GM21381 (cell line): Measurements from ENCODE around the gene NAALADL1.
"Not testable (repeated sequence)": the region's sequence is repeated elsewhere in the genome, so short reads cannot be mapped to it uniquely, and the experiment has no call there.

Experiments used
- ATAC-seq: cut with Tn5 transposase; IDR thresholded peaks from one replicate; pipeline ENCODE4 v1.9.1; 2021; ENCODE audit warnings: mild to moderate bottlenecking, moderate library complexity; ENCODE audit not compliant: unreplicated experiment

The NAALADL1 gene

DNA sequence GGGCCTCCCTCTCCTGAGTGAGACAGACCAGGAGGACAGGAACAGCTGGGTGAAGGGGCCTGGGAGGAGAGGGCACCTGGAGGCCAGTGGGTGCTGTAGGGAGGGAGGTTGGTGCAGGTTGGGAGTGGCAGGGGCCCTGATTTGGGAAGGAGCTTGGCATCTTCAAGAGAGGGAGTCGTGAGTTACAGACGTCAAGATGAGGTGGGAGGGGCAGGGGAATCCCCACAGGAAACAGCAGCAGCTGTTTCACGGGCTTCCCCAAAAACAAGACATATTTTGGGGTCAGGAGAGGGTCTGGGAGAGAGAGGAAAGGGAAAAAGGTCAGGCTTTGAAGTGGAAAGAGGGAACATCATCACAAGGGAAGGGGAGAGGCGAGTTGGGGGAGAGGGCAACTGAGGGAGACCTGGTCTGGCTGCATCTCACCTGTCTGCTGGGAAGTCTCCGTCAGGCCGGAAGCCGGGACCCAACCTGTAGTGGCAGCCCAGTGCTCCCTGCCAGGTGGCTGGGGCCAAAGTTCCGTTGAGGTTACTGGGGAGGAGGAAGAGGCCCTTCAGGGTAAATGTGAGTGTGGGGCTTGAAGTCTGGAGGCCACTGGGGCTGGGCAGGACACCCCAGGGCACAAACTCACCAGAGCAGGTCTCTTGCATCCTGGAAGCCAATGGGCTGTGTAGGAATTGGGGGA is 4.4 kb downstream of the NAALADL1 start:
- ATAC-seq = no peak

DNA sequence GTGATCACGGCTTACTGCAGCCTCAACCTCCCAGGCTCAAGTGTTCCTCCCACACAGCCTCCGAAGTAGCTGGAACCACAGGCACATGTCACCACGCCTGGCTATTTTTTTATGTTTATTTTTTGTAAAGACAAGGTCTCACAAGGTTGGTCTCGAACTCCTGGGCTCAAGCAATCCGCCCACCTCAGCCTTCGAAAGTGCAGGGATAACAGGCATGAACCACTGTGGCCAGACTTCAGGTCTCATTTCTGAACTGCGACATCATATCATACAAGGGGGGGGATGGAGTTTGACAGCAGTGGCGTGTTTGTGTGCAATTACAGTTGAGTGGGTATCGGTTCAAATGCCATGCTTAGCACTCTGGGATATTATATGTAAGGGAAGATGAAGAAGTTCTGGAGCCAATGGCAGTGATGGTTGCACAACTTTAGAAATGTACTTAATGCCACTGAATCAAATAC is 6.9 kb downstream of the NAALADL1 start:
- no peak for ATAC-seq

DNA sequence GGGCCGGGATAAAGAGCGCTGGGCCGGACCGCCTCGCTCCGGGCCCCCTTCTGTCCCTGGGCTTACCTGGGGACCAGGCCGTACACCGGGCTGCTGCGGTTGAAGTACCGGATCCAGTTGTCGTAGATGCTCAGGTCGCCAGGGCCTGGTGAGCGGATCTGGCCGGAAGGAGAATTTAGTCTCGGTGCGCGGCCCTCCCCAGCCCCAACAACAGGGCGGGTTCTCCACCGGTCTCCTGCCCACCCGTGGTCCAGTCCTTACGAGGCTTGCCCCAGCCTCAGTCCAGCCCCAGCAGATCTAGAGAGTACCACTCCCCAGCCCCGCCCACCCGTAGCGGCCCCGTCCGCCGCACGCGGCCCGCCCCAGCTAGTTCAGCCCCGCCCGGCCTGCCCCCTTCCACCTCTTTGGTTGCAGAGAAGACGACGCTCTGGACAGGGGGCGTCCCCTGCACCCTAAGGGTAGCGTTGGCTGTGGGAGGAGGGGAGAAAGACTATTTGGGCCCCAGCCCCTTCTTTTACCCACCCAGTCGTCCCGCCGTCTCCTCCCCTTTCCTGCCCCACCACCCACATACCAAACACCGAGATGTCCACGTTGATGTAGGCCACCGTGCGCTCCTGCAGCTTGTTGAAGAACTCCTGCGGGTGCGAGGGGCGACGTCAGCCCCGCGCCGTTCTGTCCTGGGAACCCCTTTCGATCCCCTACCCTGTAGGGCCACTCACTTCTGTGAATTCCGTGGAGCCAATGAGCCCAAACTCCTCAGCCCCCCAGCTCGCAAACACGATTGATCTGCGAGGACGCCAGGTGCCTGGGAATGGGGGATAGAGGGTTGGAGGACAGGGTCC is 10.6 kb downstream of the NAALADL1 start:
- ATAC-seq = no peak

DNA sequence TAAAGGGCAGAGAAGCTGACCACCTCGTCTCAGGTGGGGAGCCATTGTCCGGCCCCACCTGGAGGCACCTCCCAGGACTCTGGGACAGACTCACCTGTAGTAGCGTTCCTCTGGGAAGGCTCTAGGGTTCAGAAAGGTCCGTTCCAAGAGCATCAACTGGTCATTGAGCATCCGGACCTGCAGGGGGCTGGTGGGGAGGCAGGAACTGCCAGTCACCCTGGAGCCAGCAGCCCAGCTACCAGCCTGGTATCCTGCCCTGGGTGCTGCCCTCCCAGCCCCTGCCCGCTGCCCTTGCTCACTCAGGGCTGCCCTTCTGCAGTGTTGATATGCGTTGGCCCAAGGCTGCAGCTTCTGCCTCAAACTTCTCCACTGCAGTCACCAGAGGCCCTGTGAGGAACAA is 12.6 kb downstream of the NAALADL1 start:
- no peak for ATAC-seq

DNA sequence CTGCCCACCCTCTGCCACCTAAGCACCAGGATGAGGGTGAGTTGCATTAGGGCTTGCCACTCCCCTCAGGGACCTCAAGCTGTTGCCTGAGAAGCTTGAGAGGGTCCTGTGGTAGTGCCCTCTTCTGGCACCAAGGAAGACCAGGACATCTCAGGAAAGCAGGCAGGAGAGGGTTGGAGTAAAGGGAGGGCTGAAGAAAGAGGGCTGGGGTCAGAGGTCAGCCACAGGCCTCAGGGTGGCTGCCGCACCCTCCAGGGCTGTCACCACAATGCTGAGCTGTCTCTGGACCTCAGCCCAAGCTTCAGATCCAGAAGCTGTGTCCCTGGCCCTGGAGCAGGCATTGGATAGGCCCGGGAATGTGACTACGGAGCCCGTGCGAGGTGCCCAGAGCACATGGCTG is 13.3 kb downstream of the NAALADL1 start:
- ATAC-seq = no peak

DNA sequence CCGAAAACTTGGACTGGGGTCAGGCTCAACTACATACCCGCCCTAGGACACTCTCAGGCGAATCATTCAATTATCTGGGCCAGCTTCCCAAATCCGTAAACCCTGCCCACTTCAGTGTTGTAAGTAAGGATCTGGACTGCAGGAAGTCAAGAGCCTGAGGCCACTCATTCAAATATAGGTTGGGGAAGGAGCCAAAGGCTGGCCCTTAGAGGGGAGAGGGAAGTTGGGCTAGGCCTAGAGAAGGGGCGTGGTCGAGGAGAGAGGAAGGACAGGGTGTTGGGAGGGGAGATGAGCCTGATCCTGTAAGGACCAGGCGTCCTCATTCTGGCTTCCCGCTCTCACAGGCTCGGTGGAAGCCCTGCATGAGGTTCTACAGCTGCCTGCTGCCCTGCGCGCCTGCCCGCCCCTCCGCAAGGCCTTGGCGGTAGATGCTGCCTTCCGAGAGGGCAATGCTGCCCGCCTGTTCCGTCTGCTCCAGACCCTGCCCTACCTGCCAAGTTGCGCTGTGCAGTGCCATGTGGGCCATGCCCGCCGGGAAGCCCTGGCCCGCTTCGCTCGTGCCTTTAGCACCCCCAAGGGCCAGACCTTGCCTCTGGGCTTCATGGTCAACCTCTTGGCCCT is 14.4 kb downstream of the NAALADL1 start:
- ATAC-seq = no peak

DNA sequence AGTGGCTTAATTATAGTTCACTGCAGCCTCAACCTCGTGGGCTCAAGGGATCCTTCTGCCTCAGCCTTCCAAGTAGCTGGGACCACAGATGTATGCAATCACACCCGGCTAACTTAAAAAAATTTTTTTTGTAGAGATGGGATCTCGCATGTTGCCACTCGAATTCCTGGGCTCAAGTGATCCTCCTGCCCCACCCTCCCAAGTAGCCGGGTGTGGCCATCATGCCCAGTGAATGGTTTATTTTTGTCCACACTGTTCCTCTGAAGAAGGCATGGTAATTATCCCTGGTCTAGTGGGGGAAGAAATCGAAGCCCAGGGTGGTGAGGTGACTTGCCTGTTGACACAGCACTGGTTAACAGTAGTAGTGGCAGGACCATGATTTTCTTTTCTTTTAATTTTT is 15.5 kb downstream of the NAALADL1 start:
- ATAC-seq = no peak

DNA sequence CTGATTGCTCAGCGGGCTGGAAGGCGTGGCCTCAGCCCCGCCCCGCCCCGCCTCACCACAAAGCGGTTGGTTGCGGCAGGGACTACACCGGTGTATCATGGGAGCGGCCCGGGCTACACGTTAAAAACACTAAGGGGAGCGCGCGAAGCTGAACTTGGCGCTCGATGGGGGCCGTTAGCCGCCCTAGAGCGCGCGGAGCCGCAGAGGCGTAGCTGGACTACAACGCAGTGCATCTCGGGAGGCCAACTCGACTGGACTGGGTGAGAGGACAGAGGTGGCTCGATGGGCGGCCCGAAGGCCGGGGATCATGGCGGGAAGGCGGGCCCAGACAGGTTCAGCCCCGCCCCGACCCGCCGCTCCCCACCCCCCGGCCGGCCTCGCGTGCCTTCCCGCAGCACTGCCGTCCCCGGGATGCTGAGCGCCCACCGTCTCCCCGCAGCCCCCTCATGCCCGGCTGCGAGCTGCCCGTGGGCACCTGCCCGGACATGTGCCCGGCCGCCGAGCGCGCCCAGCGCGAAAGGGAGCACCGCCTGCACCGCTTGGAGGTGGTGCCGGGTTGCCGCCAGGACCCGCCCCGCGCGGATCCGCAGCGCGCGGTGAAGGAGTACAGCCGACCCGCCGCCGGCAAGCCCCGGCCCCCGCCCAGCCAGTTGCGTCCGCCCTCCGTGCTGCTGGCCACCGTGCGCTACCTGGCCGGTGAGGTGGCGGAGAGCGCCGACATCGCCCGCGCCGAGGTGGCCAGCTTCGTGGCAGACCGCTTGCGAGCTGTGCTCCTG is 17.3 kb downstream of the NAALADL1 start, which contains the start of gene SAC3D1:
Gene SAC3D1, plus strand, starts transcription at position 364 of the 776 bp plus-strand sequence. Its CDS starts 83 bp downstream, at position 447.
- ATAC-seq = peak; percentile 81

DNA sequence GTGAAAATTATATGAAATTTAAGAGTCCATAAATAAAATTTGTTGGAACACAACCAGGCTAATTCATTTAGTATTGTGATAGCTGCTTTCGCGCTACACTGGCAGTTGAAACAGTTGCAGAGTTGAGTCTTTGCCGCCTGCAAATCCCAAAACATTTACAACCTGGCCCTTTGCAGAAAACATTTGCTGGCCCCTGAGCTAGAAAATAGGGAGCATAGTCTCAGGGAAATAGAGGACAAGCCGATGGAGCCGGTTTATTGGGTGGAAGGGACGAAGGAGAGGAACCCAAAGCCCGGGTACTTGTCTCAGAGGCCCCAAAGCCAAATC is 17.9 kb downstream of the NAALADL1 start:
- ATAC-seq = no peak

DNA sequence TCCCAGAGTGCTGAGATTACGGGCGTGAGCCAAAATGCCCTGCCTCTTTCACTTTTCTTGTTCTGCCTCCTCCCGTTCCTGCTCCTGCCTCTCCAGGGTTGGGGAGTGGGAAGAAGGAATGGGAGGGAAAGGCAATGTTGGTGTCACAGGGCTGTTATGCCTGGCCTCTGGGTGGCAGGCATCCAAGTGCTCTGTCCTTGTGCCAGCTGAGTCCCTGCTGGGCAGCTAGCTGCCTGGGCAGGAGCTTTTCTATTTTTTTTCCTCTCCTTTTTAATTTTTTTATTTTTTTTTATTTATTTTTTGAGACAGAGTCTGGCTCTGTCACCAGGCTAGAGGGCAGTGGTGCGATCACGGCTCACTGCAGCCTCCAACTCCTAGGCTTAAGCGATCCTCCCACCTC is 21.4 kb downstream of the NAALADL1 start:
- ATAC-seq = no peak

DNA sequence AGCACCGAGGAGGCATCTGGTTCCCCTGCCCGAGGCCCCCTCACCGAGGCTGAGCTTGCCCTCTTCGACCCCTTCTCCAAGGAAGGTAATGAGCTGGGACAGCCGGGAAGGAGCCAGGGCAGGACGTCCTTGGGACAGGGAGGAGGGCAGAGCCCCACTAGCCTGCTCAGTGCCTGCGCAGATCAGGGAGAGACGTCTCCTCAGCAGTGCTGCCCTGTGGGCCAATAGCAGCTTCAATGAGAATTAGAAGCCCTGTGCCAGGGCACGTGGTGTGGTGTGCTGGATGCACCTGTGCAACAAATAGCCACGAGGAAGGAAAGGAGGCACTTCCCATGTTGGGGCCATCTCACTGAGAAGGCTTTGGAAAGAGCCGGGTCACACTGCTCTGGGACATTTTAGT is 22.8 kb downstream of the NAALADL1 start:
- ATAC-seq = no peak

DNA sequence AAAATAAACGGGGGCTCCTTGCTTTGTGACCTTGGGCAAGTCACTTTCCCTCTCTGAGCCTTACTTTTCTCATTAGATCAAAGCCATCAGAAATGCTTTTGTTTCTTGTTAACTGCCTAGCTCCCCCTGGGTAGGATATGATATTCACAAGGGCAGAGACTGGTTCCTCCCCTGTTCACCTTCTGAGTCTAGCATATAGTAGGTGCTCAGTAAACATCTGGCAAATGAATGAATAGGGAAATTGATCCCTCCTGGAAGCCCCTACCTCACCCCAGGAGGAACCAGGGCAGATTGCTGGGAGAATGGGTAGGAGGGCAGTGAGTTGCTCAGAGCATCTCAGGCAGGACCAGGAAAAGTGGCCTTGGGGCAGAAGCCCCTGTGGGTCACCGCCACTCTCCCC is 23.9 kb downstream of the NAALADL1 start:
- ATAC-seq = no peak

DNA sequence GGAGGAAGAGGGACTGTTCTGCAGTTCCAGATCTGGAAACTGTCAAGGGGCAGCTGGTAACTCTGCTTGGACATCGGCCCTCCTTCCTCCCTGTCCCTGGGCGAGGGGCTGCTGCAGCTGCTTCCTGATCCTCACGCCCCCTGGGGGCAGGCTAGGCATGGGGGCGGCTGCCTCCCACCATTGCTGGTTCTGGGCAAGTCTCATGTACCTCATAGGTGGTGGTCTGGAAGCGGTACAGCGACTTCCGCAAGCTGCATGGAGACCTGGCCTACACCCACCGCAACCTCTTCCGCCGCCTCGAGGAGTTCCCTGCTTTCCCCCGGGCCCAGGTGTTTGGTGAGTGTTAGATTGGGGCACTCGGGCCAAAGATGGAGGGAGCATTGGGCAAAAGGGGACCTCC is 26.1 kb downstream of the NAALADL1 start:
- ATAC-seq = no peak

DNA sequence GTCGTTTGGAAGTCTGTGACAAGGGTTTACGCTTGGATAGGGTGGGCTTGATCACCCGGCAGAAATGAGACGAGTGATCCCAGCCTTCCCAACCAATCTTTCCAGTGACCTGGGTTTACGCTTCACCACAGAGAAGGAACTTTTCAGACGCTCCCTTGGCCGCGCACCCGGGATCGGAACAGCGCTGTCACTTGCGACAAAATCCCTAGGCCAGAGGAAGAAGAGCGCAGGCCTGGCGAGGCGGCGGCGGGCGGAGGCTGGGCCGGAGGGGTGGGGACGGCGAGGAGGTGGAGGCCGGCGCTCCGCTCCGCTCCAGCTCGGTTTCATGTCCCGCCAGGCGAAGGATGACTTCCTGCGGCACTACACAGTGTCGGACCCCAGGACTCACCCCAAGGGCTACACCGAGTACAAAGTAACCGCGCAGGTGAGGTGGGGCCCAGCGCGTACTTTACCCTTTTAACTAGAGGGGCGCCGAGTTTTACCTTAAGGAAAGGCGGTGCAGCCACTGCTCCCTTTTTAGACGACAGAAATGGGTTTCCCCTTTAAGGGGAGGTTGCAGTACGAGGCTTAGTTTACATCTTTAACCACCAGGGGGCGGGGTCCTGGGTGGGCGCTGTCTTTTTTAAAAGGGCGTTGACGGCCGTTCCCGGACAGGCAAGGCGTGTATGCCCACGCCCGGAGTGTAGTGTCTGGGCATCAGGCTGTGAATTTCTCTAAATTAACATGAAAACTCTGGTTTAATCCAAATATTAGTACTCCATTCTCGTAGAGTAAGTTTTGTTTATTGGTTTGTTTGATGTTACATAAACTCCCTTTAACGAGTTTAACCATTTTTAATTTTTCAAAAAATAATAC is 30.9 kb downstream of the NAALADL1 start, which contains the start of gene SNX15:
Gene SNX15, plus strand, starts transcription at position 227 of the 855 bp plus-strand sequence. Its CDS starts 99 bp downstream, at position 326.
- ATAC-seq = peak; percentile 85

DNA sequence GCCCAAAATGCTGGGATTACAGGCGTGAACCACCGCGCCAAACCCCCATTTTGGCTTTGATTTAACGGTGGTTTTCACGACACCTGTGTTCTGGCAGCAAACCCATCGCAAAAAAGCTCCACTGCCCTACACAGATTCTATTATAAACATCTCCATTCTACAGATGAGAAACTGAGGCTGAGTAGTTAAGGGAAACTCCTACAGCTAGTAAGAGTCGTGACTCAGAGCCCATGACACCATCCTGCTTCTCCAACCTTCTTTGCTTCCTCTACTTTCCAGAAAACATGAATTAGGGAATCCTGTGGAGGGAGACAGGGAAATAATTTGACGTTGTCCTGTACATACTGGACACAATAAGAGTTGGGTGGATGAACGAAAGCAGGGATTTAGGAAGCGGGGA is 31.5 kb downstream of the NAALADL1 start:
- ATAC-seq = no peak

DNA sequence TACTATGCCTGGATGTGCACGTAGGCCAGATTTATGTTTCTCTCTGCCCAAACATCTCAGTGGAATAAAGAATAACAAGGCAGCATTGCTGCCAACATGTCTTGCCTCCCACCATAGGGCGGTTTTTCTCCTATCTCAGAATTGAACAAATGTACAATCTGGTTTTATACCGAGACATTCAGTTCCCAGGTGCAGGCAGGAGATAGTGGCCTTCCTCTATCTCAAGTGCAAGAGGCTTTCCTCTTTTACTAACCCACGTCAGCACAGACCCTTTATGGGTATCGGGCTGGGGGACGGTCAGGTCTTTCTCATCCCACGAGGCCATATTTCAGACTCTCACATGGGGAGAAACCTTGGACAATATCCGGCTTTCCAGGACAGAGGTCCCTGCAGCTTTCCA is 34.9 kb downstream of the NAALADL1 start:
- ATAC-seq = not testable (repeated sequence)

DNA sequence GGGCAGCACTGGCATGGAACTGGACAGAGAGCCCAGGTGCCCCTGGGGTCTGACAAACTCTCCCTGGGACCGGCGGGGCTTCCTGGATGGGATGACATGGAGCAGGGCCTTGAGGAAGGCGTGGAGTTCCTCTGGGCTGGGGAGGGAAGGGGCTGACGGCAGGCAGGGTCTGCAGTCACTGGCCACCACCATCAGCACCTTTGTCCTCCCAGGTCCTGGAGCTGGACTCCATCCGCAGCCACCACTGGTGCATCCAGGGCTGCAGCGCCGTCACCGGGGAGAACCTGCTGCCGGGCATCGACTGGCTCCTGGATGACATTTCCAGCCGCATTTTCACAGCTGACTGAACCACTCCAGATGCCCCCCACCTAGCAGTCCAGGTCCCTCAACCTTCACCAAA is 36.8 kb downstream of the NAALADL1 start:
- no peak for ATAC-seq

DNA sequence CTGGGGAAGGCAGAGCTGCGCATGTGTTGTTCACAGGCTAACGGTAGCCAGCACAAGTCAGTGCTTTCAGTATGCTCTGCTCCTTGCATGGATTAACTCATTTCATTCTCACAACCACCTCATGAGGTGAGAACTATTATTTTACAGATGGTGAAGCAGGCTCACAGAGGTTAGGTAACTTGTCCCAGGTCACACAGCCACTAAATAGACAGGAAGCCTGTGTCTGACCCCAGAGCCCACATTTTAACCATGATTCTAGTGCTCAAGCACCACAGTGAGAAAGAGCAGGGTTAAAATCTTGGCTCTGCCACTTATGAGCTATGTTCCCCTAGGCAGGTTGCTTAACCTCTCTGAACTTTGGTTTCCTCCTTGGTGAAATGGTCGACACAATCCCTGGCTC is 37.4 kb downstream of the NAALADL1 start:
- no peak for ATAC-seq

DNA sequence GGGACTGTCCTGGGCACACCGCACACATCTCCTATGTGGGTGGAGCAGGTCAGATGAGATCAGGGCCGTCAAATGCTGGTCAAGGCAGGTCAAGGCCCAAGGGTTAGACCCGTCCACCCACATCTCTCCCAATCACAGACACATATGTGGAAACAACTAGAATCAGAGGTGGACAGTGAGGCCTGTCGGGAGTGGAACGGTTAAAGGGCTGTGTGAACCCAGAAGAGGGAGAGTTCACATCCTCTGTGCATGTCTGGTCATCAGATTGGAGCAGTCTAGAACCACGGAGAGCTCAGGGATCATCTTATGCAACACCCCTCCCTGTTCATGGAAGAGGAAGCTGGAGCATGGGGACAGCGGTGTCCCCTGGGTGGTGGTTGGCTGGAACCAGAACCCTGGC is 38.5 kb downstream of the NAALADL1 start:
- ATAC-seq = no peak

DNA sequence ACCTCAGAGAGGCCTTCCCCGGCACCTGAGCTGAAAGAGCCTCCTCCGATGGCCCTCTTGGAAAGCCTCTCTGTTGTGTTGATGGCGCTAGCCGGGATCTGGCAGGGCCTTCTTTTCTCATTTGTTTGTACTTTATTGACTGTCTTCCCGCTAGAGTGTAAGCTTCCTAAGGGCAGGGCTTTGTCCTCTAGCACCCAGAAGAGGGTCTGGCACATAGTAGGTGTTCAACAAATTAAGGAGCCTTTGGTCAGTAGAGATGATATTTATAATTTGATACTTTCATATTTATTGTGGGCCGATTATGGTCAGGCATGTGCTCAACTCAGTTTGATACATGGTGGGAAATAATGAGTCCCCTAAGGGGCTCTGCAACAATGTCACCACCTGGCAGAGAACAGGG is 40.4 kb downstream of the NAALADL1 start:
- ATAC-seq = no peak
